Heart left ventricle (tissue), 13 donors: ENCODE results near the gene GCLC.

Experiments used
- POLR2A ChIP-seq, 2 donors: fragments of 450-650 bp; IDR thresholded peaks; one replicate each; pipeline ENCODE4 v1.6.1; 2017; ENCODE audit warnings: antibody characterized with exemption in 2 of 2, mild to moderate bottlenecking in 2 of 2, moderate library complexity in 2 of 2
- TF ChIP-seq, protein P1 (sequence below), 12 donors: fragments of 200-600 bp; sonication (generic) in 4 of 12; IDR thresholded peaks; one replicate each; pipeline versions ENCODE4 v1.5.0 to v1.8.0; 2018 to 2022; ENCODE audit warnings: antibody characterized with exemption in 12 of 12, mild to moderate bottlenecking in 5 of 12
- donor health status: ischemic (EF 13 %, LVEDD 7.1; RV severe dilation, severe dysfunction).
- donor health status: DM: no; HTN: yes; CAD: no.
- donor health status: DM: no; HTN: no; CAD: no.
- donor health status: ischemic (EF 25% LVEDD 6.9; RV normal size, moderate dysfunction).
- donor health status: ischemic (EF 25% LVEDD 5.7; RV mildly dilated, moderate dysfunction).
- donor health status: ischemic (EF 35%, LVEDD 5.7; RV mildly dilated, moderate dysfunction).
- donor health status: nonischemic (EF 11% LVEDD 7.7; RV severe dilation, severe dysfunction).
- donor health status: DM: yes; HTN: yes; CAD: no.
- donor health status: PGD.
- donor health status: ischemic (EF 29% LVEDD 5.4; RV normal size, mild dysfunction).
- donor health status: nonischemic (EF 23%, LVEDD 6.1; RV moderate dilation, normal function).

DNA sequence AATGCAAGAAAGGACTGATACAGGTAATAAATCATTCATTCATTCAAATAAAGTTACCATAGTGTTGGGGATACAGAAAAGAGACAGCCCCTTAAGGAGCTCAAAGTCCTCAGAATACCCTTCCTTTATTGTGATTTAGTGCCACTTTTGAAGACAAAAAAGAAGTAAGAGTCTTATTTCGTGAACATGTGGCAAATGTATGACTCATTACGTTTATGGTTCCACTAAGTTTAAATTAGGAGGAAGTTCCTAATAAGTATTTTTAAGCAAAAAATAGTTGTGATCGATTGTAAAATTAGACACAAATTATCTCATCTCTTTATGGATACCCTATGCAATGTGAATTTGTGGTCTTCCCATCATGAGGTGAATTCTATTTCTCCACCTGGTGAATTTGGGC is 38.5 kb upstream of the GCLC start:
- TF ChIP-seq, protein P1, sequence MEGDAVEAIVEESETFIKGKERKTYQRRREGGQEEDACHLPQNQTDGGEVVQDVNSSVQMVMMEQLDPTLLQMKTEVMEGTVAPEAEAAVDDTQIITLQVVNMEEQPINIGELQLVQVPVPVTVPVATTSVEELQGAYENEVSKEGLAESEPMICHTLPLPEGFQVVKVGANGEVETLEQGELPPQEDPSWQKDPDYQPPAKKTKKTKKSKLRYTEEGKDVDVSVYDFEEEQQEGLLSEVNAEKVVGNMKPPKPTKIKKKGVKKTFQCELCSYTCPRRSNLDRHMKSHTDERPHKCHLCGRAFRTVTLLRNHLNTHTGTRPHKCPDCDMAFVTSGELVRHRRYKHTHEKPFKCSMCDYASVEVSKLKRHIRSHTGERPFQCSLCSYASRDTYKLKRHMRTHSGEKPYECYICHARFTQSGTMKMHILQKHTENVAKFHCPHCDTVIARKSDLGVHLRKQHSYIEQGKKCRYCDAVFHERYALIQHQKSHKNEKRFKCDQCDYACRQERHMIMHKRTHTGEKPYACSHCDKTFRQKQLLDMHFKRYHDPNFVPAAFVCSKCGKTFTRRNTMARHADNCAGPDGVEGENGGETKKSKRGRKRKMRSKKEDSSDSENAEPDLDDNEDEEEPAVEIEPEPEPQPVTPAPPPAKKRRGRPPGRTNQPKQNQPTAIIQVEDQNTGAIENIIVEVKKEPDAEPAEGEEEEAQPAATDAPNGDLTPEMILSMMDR (IDR thresholded peaks at IDR 0.05): no peak
- TF ChIP-seq POLR2A (IDR thresholded peaks at IDR 0.05): no peak
